Thymus (tissue), 11 donors: ENCODE results near the gene CXXC4. TPM values are rescaled to one million over a fixed set of nuclear protein-coding genes. Genes with fewer than 3 reads are reported as not detected.

Experiments
- DNase-seq, 9 donors: peaks; one replicate each; pipeline ENCODE4 v3.0.0-alpha.2; 2013; ENCODE audit warnings: low spot score in 9 of 9, low read depth in 6 of 9, missing footprints in 1 of 9
- H3K27ac ChIP-seq, 2 donors: one replicate each; pipeline ENCODE4 v1.5.1; 2013; ENCODE audit warnings: control low read depth in 1 of 2, low read depth in 1 of 2, low read length in 1 of 2, mild to moderate bottlenecking in 1 of 2, moderate library complexity in 1 of 2
- H3K27me3 ChIP-seq, 2 donors: one replicate each; pipeline ENCODE4 v1.5.1; 2013; ENCODE audit warnings: low read length in 1 of 2; ENCODE audit not compliant: control insufficient read depth in 2 of 2, insufficient read depth in 1 of 2
- H3K36me3 ChIP-seq, 2 donors: one replicate each; pipeline ENCODE4 v1.5.1; 2013; ENCODE audit warnings: low read length in 1 of 2, mild to moderate bottlenecking in 1 of 2, moderate library complexity in 1 of 2; ENCODE audit not compliant: control insufficient read depth in 2 of 2, insufficient read depth in 2 of 2
- H3K4me1 ChIP-seq, 2 donors: one replicate each; pipeline ENCODE4 v1.5.1; 2013; ENCODE audit warnings: low read length in 2 of 2; ENCODE audit not compliant: control insufficient read depth in 2 of 2, insufficient read depth in 2 of 2
- H3K4me3 ChIP-seq, 2 donors: one replicate each; pipeline ENCODE4 v1.5.1; 2013; ENCODE audit warnings: low read length in 2 of 2, control low read depth in 1 of 2, mild to moderate bottlenecking in 1 of 2
- H3K9me3 ChIP-seq, 2 donors: one replicate each; pipeline ENCODE4 v1.5.1; 2013; ENCODE audit warnings: low read length in 1 of 2, mild to moderate bottlenecking in 1 of 2; ENCODE audit not compliant: control insufficient read depth in 2 of 2, insufficient read depth in 1 of 2
- WGBS: extraction: QIAGEN DNeasy Blood & Tissue Kit; methylation state at CpG from one replicate; pipeline ENCODE4 v1.1.7; 2013; 5-methylcytosine and 5-hydroxymethylcytosine counted together
- polyA plus RNA-seq: library from polyadenylated mRNA; stranded (reverse); fragments of 200-250 nt; gene quantifications from one replicate; pipeline ENCODE4 v1.2.3, GENCODE V29; 2013
- total RNA-seq: library from RNA; stranded (reverse); fragments of 120-200 nt; gene quantifications from one replicate; pipeline ENCODE4 v1.2.4, GENCODE V29; 2013
- donor health status: healthy.

CXXC4 gene
- total and polyA plus RNA-seq, 2 donors: 0.57 to 1.2 TPM

DNA sequence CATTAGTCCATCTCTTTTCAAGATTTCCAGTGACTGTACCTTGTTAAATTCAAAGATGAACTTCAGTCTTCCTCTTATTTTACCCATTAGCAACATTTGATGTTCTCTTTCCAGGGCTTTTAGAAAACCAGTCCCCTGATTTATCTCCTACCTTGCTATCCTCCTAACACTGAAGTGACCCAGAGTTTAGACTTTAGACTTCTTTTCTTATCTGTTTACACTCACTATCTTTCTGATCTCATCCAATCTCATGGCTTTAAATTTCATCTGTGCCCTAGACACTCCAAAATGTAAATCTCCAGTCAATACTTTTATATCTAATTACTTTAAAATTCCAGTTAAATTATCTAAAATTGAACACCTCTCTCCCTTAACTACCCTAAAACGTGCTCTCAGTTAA, 13.5 kb upstream of the CXXC4 start:
- DNase-seq: no peak
- no peaks in the 10 kb centered on the region for H3K9me3 ChIP-seq
- H3K36me3 ChIP-seq: no peaks in the 10 kb centered on the region
- WGBS: 81% methylated on average over 1 of the region's 1 CpG
- no peaks in the 10 kb centered on the region for H3K27me3 ChIP-seq
- H3K27ac ChIP-seq: no peak overlapping the region
- no peaks in the 10 kb centered on the region for H3K4me1 ChIP-seq
- H3K4me3 ChIP-seq: no peak overlapping the region

DNA sequence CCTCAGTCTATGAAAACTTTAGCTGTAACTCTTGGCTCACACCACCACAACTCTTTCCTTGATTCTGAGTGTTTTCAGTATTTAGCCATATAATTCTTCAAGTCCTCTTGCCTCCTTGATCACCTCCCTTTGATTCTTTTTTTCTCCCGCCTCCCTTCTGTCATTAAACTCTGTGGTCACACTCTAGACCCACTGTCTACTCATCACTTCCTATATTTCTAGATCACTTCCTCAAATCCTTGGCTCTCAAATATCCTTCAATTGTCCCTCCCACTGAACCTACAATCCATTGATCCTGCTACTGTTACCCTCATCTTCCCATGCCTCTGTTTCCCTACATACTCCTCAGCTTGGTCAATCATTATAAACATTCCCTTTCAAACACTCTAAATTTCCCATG, 12.4 kb upstream of the CXXC4 start:
- Histone ChIP-seq H3K36me3 (no peaks in the 10 kb centered on the region), H3K27ac (no peak overlapping the region), H3K4me1 (no peaks in the 10 kb centered on the region), H3K27me3 (no peaks in the 10 kb centered on the region), H3K9me3 (no peaks in the 10 kb centered on the region), H3K4me3 (no peak overlapping the region)
- no peak for DNase-seq
- WGBS: 63% methylated on average over 1 of the region's 1 CpG

DNA sequence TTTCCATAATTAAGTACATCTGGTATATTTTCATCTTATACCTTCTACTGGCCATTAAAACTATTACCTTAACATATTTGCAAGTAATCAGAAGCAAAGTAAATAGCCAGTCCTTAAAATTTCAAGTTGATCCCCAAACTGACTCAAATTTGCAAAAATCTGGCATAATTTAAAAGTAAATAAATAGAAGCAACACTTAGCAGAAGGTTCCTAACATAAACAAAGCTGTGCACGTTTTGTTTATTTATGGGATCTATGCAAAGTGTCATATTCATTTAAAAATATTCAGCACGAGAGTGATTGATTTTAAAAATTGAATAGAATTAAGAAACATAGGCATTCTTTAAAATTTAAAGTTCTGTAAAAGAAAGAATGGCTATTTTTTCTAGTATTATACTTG, 9.8 kb upstream of the CXXC4 start:
- WGBS: 86% methylated on average over 2 of the region's 2 CpGs
- Histone ChIP-seq H3K36me3 (no peaks in the 10 kb centered on the region), H3K27ac (no peak overlapping the region), H3K4me3 (no peak overlapping the region), H3K27me3 (no peaks in the 10 kb centered on the region), H3K4me1 (no peaks in the 10 kb centered on the region), H3K9me3 (no peaks in the 10 kb centered on the region)
- no peak for DNase-seq

DNA sequence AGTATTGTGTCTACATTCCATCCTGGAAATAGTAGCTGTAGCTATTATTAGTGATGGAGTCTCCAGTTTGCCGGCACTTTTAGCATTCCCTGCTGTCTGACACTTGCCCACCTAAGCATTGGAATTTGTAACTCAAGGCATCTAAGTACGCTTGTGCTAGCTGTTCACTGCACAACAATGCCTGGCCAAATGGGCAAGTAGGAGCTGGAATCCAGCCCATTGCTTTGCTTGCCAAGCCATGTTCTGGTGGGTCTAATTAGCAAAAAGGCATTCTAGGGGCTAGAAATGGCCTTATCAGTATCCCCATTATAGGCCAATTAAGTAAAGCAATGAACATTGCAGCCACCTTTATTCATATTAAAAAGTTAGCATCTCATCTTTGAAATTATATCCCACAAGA, 7.8 kb upstream of the CXXC4 start:
- H3K4me1 ChIP-seq: no peaks in the 10 kb centered on the region
- H3K4me3 ChIP-seq: no peak overlapping the region
- WGBS: 96% methylated on average over 2 of the region's 2 CpGs
- H3K27me3 ChIP-seq: no peaks in the 10 kb centered on the region
- no peaks in the 10 kb centered on the region for H3K36me3 ChIP-seq
- H3K27ac ChIP-seq: no peak overlapping the region
- no peak for DNase-seq
- H3K9me3 ChIP-seq: no peaks in the 10 kb centered on the region

DNA sequence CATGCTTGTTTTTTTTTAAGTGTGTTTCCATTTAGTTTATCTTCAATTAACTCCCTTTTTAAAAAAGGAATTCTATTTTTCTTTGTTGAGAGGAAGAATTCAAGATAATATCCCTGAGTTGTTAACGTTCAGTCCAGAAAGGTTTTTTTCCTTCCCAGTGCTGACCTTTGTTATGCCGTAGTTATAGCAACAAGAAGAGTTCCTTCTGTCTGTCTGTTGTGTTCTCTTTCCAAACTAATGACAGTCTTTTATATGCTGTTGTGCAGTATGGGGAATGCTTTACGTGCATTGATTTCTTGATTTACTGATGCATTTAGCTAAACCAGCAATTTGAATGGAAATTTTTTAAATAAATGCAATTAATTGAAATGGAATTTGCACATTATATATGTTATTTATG, 6.6 kb upstream of the CXXC4 start:
- WGBS: 92% methylated on average over 3 of the region's 3 CpGs
- Histone ChIP-seq H3K9me3 (no peaks in the 10 kb centered on the region), H3K27me3 (no peaks in the 10 kb centered on the region), H3K36me3 (no peaks in the 10 kb centered on the region), H3K4me3 (no peak overlapping the region), H3K4me1 (no peaks in the 10 kb centered on the region), H3K27ac (no peak overlapping the region)
- DNase-seq: no peak

DNA sequence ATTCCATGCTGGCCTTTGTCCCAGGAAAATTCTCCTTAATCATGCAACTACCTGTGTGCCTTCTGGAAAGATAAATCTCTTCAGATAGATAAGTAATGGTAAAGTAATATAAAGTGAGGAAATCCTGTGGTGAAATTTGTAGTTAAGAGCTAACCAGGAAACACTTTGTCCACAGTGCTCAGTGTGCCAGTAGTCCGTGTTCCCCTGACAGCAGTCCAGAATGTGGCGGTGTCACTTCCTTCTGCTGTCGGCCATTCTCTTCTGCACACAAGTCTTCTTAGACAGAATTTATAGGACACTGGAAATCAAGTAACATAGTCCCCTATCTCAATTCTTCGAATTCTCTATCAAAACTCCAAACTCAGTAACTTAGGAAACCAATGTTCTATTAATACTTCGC, 5.7 kb upstream of the CXXC4 start:
- 40% methylated on average over 5 of the region's 5 CpGs for WGBS
- H3K27me3 ChIP-seq: peaks cover 0 to 5% of the 10 kb centered on the region in 2 donors
- no peak for DNase-seq

DNA sequence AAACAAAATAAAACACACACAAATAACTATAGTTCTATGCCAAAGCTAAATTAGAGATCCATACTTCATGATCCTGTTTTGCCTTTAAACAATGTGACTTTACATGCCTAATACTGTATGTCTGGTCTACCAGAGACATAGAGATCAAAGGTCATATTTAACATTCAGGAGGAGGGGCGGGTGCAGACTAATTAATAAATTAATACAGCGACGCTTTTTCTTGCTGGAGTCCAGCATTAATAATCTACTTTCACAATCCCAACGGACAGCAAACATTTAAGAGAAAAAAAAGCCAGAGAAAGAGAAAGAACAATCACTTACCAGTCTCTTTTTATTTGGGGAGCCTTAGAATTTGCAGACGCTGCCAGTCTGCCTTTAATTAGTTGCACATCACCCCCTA, 509 bp downstream of the CXXC4 start:
- Histone ChIP-seq H3K27me3 (peaks cover 13 to 63% of the 10 kb centered on the region in 2 donors), H3K9me3 (no peaks in the 10 kb centered on the region), H3K27ac (no peak overlapping the region), H3K36me3 (no peaks in the 10 kb centered on the region), H3K4me1 (peaks cover 5 to 13% of the 10 kb centered on the region in 2 donors), H3K4me3 (peak overlapping the region; percentile 4 to 32)
- WGBS: 45% methylated on average over 5 of the region's 5 CpGs
- no peak for DNase-seq

More for the DNA sequence above, 5.7 kb upstream of the CXXC4 start:
- Histone ChIP-seq H3K4me3 (no peak overlapping the region), H3K27ac (no peak overlapping the region), H3K36me3 (no peaks in the 10 kb centered on the region), H3K9me3 (no peaks in the 10 kb centered on the region), H3K4me1 (no peaks in the 10 kb centered on the region)

DNA sequence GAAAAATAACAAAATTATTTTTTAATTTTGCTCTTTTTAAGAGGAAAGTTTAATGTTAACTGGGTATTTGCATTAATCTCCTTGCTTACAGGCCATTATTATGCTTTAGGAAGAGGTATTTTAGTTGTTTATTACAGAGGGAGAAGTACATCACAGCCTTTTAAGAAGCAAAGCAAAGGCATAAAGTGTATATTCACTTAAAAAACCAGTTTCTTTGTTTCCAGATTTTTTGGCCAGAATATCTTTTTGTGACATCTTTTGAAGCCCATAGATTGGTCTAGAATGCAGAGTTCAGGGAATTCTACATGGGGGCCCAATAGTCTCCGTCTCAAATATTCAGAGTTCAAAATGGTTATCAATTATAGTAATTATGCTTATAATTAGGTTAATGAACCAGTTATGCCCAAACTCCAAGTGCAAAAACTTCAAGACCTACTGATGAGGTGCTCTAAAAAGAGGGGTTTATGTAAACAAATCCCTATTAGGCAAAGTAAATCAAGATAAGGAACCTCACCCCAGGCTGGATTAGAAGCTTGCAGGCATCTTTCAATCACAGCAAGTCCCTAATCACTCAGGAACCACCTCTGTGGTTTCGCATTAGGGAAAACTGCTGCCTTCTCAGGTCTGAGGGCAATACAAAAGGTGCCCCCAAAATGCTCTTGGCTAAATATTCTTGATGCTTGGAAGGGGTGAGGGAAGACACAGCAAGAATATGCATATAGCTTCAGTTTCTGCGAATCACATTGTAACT, 1.4 kb downstream of the CXXC4 start:
- Histone ChIP-seq H3K4me3 (no peak overlapping the region), H3K4me1 (peaks cover 5 to 13% of the 10 kb centered on the region in 2 donors), H3K36me3 (no peaks in the 10 kb centered on the region), H3K27me3 (peaks cover 13 to 64% of the 10 kb centered on the region in 2 donors), H3K27ac (no peak overlapping the region), H3K9me3 (no peaks in the 10 kb centered on the region)
- DNase-seq: no peak
- WGBS: 92% methylated on average over 3 of the region's 3 CpGs

DNA sequence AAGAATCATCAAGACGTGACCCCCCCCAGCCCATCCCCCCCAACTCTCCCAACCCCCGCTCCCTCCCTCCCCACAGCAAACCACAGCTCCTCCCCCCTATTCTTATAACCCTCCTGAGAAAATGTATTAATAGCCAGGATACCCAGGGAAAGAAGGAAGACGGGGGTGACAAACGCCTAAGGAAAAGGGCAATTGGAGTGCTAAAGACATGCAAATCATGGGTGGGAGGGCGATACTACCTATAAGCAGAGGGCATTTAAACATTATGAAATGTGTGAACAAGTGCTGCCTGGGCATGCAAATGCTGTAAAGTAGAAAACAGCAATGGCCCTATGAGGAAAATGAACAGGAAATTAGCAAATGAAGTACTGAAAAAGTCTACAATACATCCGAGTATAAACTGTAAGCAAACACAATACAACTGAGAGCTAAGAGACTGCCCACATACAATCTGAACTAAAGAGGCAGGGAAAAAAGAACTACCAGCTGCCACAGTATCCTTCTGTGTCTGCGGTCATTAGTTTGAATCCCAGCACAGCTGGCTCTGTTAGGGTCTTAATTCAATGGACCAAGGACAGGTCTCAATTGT, 2.4 kb downstream of the CXXC4 start:
- Histone ChIP-seq H3K36me3 (no peaks in the 10 kb centered on the region), H3K4me3 (no peak overlapping the region), H3K27me3 (peaks cover 13 to 65% of the 10 kb centered on the region in 2 donors), H3K4me1 (peaks cover 5 to 13% of the 10 kb centered on the region in 2 donors), H3K9me3 (no peaks in the 10 kb centered on the region), H3K27ac (no peak overlapping the region)
- DNase-seq: no peak
- 15% methylated on average over 7 of the region's 7 CpGs for WGBS
